WTC11 (cell line): ENCODE measurements around the gene WDR48. TPM values are rescaled to one million over a fixed set of nuclear protein-coding genes. Genes with fewer than 3 reads are reported as not detected.
A peak's percentile ranks its signal among the peaks of the same experiment; 100 is the strongest.

ENCODE experiments used
- ATAC-seq: fragments of 200-7000 bp; cut with Tn5 transposase; 2 replicates; pipeline ENCODE4 v1.10.0; 2021; ENCODE audit warnings: mild to moderate bottlenecking, moderate library complexity
- CTCF ChIA-PET: fragments of 300-600 bp; sonication (Branson Sonifier 250); formaldehyde crosslinking; loops from one replicate; lab custom pipeline; 2021; ENCODE audit warnings: antibody characterized with exemption; lab: Charles Lee
- POLR2A ChIA-PET: fragments of 350-600 bp; sonication (Branson Sonifier 250); formaldehyde crosslinking; loops from one replicate; lab custom pipeline; 2021; ENCODE audit warnings: antibody characterized with exemption; lab: Charles Lee
- DNase-seq: peaks from one replicate; pipeline ENCODE4 v3.0.0; 2021; ENCODE audit warnings: low spot score
- H3K27ac Mint-ChIP-seq: 2 replicates; pipeline ENCODE4 v1.8.0; 2021; ENCODE audit warnings: mixed read lengths
- H3K27me3 Mint-ChIP-seq: 2 replicates; pipeline ENCODE4 v1.8.0; 2021; ENCODE audit warnings: low read depth, mild to moderate bottlenecking, moderate library complexity, mixed read lengths
- H3K36me3 Mint-ChIP-seq: 2 replicates; pipeline ENCODE4 v1.8.0; 2021; ENCODE audit warnings: mixed read lengths
- H3K4me1 Mint-ChIP-seq: 2 replicates; pipeline ENCODE4 v1.8.0; 2022; ENCODE audit warnings: mixed read lengths
- H3K4me3 Mint-ChIP-seq: 2 replicates; pipeline ENCODE4 v1.8.0; 2021; ENCODE audit warnings: mild to moderate bottlenecking, moderate library complexity, mixed read lengths
- H3K9me3 Mint-ChIP-seq: 2 replicates; pipeline ENCODE4 v1.8.0; 2021; ENCODE audit warnings: mixed read lengths
- ARID4B ChIP-seq: sonication (generic); formaldehyde crosslinking; IDR thresholded peaks from 2 replicates; pipeline ENCODE4 v1.8.0; 2023; ENCODE audit warnings: missing genetic modification reagents, mild to moderate bottlenecking, borderline replicate concordance
- ATF3 ChIP-seq: sonication (generic); formaldehyde crosslinking; conservative IDR thresholded peaks from 2 replicates; pipeline ENCODE4 v1.8.1; 2022; ENCODE audit warnings: mild to moderate bottlenecking, missing genetic modification reagents
- ELF4 ChIP-seq: sonication (generic); formaldehyde crosslinking; IDR thresholded peaks from 2 replicates; pipeline ENCODE4 v1.8.1; 2022; ENCODE audit warnings: low read depth, mild to moderate bottlenecking, moderate library complexity, missing genetic modification reagents
- EMX1 ChIP-seq: fragments of 250-450 bp; sonication (Bioruptor Pico); IDR thresholded peaks from 2 replicates; pipeline ENCODE4 v1.8.0; 2021; ENCODE audit warnings: mild to moderate bottlenecking
- FOXK1 ChIP-seq: sonication (generic); formaldehyde crosslinking; IDR thresholded peaks from 2 replicates; pipeline ENCODE4 v1.8.0; 2022; ENCODE audit warnings: mild to moderate bottlenecking, moderate library complexity, missing genetic modification reagents
- FOXP1 ChIP-seq: sonication (generic); formaldehyde crosslinking; IDR thresholded peaks from 2 replicates; pipeline ENCODE4 v1.8.0; 2022; ENCODE audit warnings: missing genetic modification reagents, mild to moderate bottlenecking, moderate library complexity, borderline replicate concordance
- GRHL2 ChIP-seq: fragments of 250-450 bp; sonication (Bioruptor Pico); IDR thresholded peaks from 2 replicates; pipeline ENCODE4 v1.8.0; 2022; ENCODE audit warnings: mild to moderate bottlenecking, moderate library complexity; ENCODE audit not compliant: insufficient replicate concordance, severe bottlenecking
- IRF2 ChIP-seq: sonication (generic); formaldehyde crosslinking; IDR thresholded peaks from 2 replicates; pipeline ENCODE4 v1.8.0; 2022; ENCODE audit warnings: low read depth, missing genetic modification reagents, borderline replicate concordance
- NFYB ChIP-seq: sonication (generic); formaldehyde crosslinking; conservative IDR thresholded peaks from 2 replicates; pipeline ENCODE4 v1.8.0; 2022; ENCODE audit warnings: low read depth, missing genetic modification reagents
- PRDM15 ChIP-seq: sonication (generic); formaldehyde crosslinking; IDR thresholded peaks from 2 replicates; pipeline ENCODE4 v1.8.0; 2022; ENCODE audit warnings: missing genetic modification reagents
- PRRX2 ChIP-seq: fragments of 250-450 bp; sonication (Bioruptor Pico); IDR thresholded peaks from 2 replicates; pipeline ENCODE4 v1.8.0; 2021; ENCODE audit warnings: mild to moderate bottlenecking
- TP53 ChIP-seq: sonication (generic); formaldehyde crosslinking; IDR thresholded peaks from 2 replicates; pipeline ENCODE4 v1.8.1; 2023; ENCODE audit warnings: mild to moderate bottlenecking, missing genetic modification reagents
- USF1 ChIP-seq: sonication (generic); formaldehyde crosslinking; IDR thresholded peaks from 2 replicates; pipeline ENCODE4 v1.8.0; 2022; ENCODE audit warnings: mild to moderate bottlenecking, missing genetic modification reagents
- ZNF263 ChIP-seq: sonication (generic); formaldehyde crosslinking; IDR thresholded peaks from 2 replicates; pipeline ENCODE4 v1.8.1; 2022; ENCODE audit warnings: low read depth, mild to moderate bottlenecking, moderate library complexity, missing genetic modification reagents
- ZNF425 ChIP-seq: fragments of 250-450 bp; sonication (Bioruptor Pico); conservative IDR thresholded peaks from 2 replicates; pipeline ENCODE4 v1.9.0; 2021; ENCODE audit warnings: mild to moderate bottlenecking
- total RNA-seq: library from RNA; stranded (reverse); gene quantifications from 3 replicates; pipeline ENCODE4 v1.2.3, GENCODE V29; 2021
- TF ChIP-seq, protein P1 (sequence below): sonication (generic); formaldehyde crosslinking; IDR thresholded peaks from 2 replicates; pipeline ENCODE4 v1.8.0; 2023; ENCODE audit warnings: missing genetic modification reagents

The WDR48 gene
- total RNA-seq, 1 experiment from 2014 or later: 40.9 TPM

DNA sequence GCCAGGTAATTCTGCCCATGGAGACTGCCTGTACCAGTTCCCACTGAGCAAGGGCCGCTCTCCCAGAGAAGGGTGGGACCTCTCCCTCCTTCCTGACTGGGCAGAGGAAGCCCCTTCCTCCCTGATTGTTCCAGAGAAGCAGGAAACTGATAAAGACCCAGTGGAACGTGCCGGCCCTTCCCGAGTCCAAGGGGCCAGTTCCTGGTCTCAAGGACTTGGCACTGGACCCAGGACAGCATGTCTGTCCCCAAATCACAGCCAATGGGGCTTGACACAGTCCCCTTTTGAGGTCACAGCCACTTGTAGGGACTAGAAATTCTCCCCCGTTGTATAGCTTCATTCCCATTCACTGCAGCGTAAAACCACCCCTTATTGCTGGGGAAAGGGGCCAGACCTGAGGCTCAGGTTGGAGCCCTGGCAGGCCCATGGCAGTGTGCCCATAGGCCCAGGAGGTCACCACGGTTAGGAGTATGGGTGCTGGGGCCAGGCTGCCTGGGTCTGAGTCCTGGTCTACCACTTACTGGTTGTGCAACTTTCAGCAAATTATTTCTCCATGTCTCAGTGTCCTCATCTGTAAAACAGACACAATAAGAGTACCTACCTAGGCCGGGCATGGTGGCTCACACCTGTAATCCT is 83.5 kb downstream of the WDR48 start (continued):
- TF ChIP-seq PRDM15 (CRISPR knock-in tag): no peak
- no peak for TF ChIP-seq ARID4B
- no peak for TF ChIP-seq EMX1
- no peak for TF ChIP-seq PRRX2 (CRISPR knock-in tag)
- no peak for TF ChIP-seq GRHL2 (CRISPR knock-in tag)

DNA sequence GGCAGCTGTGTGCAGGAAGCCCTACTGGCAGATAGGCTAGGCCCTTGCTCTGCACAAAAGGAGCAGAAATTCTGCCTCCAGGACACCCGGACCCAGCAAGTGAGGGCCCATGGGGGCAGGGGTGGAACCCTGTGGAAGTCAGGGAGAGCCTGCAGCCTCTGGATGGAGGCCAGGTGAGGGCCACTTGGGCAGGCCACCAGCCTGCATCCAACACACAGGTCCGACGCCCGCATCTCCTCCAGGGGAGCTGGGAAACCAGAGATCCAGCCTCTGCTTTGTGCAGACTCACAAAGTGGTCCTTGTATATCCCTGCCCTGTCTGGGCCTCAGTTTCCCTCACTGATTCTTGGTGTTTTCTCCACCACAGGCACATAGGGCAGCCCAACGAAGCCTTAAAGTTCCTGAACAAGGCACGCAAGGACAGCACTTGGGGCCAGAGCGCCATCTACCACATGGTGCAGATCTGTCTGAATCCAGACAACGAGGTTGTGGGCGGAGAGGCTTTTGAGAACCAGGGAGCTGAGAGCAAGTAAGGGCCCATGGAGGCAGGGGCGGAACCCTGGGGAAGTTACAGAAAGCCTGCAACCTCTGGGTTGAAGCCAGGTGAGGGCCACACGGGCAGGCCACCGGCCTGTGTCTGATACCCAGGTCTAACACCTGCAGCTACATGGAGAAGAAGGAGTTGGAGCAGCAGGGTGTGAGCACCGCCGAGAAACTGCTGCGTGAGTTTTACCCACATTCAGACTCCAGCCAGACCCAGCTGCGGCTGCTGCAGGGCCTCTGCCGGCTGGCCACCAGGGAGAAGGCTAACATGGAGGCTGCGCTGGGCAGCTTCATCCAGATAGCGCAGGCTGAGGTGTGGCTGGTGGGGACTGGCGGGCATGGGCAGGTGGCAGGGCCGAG is 85.0 kb downstream of the WDR48 start:
- no peaks in the 10 kb centered on the region for H3K9me3 Mint-ChIP-seq
- peak; percentile 31 for ATAC-seq
- TF ChIP-seq ELF4 (CRISPR knock-in tag): no peak
- TF ChIP-seq ZNF263: no peak
- no peak for TF ChIP-seq FOXP1
- no peak for TF ChIP-seq TP53 (CRISPR knock-in tag)
- no peak for TF ChIP-seq ARID4B
- no peak for TF ChIP-seq GRHL2 (CRISPR knock-in tag)
- TF ChIP-seq ZNF425: no peak
- TF ChIP-seq, protein P1, sequence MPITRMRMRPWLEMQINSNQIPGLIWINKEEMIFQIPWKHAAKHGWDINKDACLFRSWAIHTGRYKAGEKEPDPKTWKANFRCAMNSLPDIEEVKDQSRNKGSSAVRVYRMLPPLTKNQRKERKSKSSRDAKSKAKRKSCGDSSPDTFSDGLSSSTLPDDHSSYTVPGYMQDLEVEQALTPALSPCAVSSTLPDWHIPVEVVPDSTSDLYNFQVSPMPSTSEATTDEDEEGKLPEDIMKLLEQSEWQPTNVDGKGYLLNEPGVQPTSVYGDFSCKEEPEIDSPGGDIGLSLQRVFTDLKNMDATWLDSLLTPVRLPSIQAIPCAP: no peak
- TF ChIP-seq FOXK1: no peak
- TF ChIP-seq USF1 (CRISPR knock-in tag): no peak
- no peak for TF ChIP-seq IRF2 (CRISPR knock-in tag)
- TF ChIP-seq NFYB (CRISPR knock-in tag): no peak
- TF ChIP-seq ATF3: no peak

More for the DNA sequence above, 85.0 kb downstream of the WDR48 start:
- CTCF ChIA-PET: interaction anchor here (0.5 to 2.2 kb wide), 5 partner anchors 9 to 152 kb away, joined by 3 to 15 read pairs (median 4); no protein-coding TSS in a partner anchor
- Mint-ChIP-seq H3K27me3 (no peaks in the 10 kb centered on the region), H3K36me3 (no peaks in the 10 kb centered on the region), H3K4me3 (no peak overlapping the region), H3K4me1 (peaks cover 4% of the 10 kb centered on the region), H3K27ac (no peak overlapping the region)
- POLR2A ChIA-PET: no interaction called here
- no peak for DNase-seq
